ENCODE results near the gene USP30.

DNA sequence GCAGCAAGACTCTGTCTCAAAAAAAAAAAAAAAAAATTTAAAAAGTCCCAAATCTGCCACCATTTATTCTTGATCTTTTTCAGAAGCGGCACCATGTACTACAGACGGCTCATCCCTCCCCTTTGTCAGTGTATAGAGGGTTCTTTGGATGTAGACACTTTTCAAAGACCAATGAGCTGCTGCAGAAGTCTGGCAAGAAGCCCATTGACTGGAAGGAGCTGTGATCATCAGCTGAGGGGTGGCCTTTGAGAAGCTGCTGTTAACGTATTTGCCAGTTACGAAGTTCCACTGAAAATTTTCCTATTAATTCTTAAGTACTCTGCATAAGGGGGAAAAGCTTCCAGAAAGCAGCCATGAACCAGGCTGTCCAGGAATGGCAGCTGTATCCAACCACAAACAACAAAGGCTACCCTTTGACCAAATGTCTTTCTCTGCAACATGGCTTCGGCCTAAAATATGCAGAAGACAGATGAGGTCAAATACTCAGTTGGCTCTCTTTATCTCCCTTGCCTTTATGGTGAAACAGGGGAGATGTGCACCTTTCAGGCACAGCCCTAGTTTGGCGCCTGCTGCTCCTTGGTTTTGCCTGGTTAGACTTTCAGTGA is 57.5 kb downstream of the USP30 start:
- TF ChIP-seq, protein P1, sequence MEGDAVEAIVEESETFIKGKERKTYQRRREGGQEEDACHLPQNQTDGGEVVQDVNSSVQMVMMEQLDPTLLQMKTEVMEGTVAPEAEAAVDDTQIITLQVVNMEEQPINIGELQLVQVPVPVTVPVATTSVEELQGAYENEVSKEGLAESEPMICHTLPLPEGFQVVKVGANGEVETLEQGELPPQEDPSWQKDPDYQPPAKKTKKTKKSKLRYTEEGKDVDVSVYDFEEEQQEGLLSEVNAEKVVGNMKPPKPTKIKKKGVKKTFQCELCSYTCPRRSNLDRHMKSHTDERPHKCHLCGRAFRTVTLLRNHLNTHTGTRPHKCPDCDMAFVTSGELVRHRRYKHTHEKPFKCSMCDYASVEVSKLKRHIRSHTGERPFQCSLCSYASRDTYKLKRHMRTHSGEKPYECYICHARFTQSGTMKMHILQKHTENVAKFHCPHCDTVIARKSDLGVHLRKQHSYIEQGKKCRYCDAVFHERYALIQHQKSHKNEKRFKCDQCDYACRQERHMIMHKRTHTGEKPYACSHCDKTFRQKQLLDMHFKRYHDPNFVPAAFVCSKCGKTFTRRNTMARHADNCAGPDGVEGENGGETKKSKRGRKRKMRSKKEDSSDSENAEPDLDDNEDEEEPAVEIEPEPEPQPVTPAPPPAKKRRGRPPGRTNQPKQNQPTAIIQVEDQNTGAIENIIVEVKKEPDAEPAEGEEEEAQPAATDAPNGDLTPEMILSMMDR (IDR thresholded peaks at IDR 0.05 in 2 of 3, conservative IDR thresholded peaks at IDR 0.05 in 1 of 3; ENCODE audit: control insufficient read depth in 2 of 3, extremely low read depth in 1 of 3, insufficient read depth in 1 of 3, low read depth in 3 of 3, low read length in 3 of 3), result no peak
- TF ChIP-seq DPF2 (IDR thresholded peaks at IDR 0.05) (no peak), RELA (IDR thresholded peaks at IDR 0.05; ENCODE audit: borderline replicate concordance, partially characterized antibody) (no peak), ESRRA (IDR thresholded peaks at IDR 0.05; ENCODE audit: low read length) (no peak)
- TF ChIP-seq, protein P2, sequence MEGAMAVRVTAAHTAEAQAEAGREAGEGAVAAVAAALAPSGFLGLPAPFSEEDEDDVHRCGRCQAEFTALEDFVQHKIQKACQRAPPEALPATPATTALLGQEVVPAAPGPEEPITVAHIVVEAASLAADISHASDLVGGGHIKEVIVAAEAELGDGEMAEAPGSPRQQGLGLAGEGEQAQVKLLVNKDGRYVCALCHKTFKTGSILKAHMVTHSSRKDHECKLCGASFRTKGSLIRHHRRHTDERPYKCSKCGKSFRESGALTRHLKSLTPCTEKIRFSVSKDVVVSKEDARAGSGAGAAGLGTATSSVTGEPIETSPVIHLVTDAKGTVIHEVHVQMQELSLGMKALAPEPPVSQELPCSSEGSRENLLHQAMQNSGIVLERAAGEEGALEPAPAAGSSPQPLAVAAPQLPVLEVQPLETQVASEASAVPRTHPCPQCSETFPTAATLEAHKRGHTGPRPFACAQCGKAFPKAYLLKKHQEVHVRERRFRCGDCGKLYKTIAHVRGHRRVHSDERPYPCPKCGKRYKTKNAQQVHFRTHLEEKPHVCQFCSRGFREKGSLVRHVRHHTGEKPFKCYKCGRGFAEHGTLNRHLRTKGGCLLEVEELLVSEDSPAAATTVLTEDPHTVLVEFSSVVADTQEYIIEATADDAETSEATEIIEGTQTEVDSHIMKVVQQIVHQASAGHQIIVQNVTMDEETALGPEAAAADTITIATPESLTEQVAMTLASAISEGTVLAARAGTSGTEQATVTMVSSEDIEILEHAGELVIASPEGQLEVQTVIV (IDR thresholded peaks at IDR 0.05; ENCODE audit: borderline replicate concordance, partially characterized antibody), result no peak

All from GM12878 (cell line).